NCI-H510A treated with DMSO at 0.1 percent for 48 hours (cell line): ENCODE measurements around the gene ARHGAP4.

Source experiments
- DNase-seq: peaks from one replicate; lab custom pipeline; 2025; lab: John Stamatoyannopoulos, UW

The ARHGAP4 gene

GRCh38 chrX:153927672-153927921, 1.5 kb upstream of the ARHGAP4 start:
- no peak for DNase-seq

GRCh38 chrX:153926858-153927671, 1.0 kb upstream of the ARHGAP4 start:
- DNase-seq: peak; percentile 17

GRCh38 chrX:153926552-153926857, 441 bp upstream of the ARHGAP4 start:
- no peak for DNase-seq

GRCh38 chrX:153925387-153925738, 701 bp downstream of the ARHGAP4 start:
- no peak for DNase-seq

GRCh38 chrX:153924149-153924861, 1.8 kb downstream of the ARHGAP4 start:
- peak; percentile 6 for DNase-seq

- no peak for DNase-seq
Observed at GRCh38 chrX:153922932-153923857, 2.9 kb downstream of the ARHGAP4 start.

GRCh38 chrX:153921511-153922446, 4.3 kb downstream of the ARHGAP4 start:
- no peak for DNase-seq

GRCh38 chrX:153921070-153921469, 5.0 kb downstream of the ARHGAP4 start:
- no peak for DNase-seq

GRCh38 chrX:153920546-153920945, 5.5 kb downstream of the ARHGAP4 start:
- no peak for DNase-seq

- DNase-seq: no peak
Observed at GRCh38 chrX:153919281-153919680, 6.8 kb downstream of the ARHGAP4 start.

- no peak for DNase-seq
Observed at GRCh38 chrX:153917869-153918268, 8.2 kb downstream of the ARHGAP4 start.

- DNase-seq: no peak
Observed at GRCh38 chrX:153913701-153914100, 12.4 kb downstream of the ARHGAP4 start.

- DNase-seq: no peak
Observed at GRCh38 chrX:153913211-153913610, 12.9 kb downstream of the ARHGAP4 start.

GRCh38 chrX:153911798-153912197, 14.3 kb downstream of the ARHGAP4 start:
- DNase-seq: no peak

GRCh38 chrX:153910446-153910845, 15.6 kb downstream of the ARHGAP4 start:
- DNase-seq: no peak

GRCh38 chrX:153909980-153910360, 16.1 kb downstream of the ARHGAP4 start:
- DNase-seq: no peak

GRCh38 chrX:153909024-153909979, 16.8 kb downstream of the ARHGAP4 start:
- DNase-seq: no peak

GRCh38 chrX:153908219-153908860, 17.7 kb downstream of the ARHGAP4 start:
- DNase-seq: no peak

GRCh38 chrX:153907456-153907855, 18.6 kb downstream of the ARHGAP4 start:
- DNase-seq: no peak
